ENCODE results near the gene ARHGAP31. TPM values are rescaled to one million over a fixed set of nuclear protein-coding genes. Genes with fewer than 3 reads are reported as not detected.

Gene ARHGAP31
- total RNA-seq, 2 donors from 2014 or later = 5.7 to 7.9 TPM

DNA sequence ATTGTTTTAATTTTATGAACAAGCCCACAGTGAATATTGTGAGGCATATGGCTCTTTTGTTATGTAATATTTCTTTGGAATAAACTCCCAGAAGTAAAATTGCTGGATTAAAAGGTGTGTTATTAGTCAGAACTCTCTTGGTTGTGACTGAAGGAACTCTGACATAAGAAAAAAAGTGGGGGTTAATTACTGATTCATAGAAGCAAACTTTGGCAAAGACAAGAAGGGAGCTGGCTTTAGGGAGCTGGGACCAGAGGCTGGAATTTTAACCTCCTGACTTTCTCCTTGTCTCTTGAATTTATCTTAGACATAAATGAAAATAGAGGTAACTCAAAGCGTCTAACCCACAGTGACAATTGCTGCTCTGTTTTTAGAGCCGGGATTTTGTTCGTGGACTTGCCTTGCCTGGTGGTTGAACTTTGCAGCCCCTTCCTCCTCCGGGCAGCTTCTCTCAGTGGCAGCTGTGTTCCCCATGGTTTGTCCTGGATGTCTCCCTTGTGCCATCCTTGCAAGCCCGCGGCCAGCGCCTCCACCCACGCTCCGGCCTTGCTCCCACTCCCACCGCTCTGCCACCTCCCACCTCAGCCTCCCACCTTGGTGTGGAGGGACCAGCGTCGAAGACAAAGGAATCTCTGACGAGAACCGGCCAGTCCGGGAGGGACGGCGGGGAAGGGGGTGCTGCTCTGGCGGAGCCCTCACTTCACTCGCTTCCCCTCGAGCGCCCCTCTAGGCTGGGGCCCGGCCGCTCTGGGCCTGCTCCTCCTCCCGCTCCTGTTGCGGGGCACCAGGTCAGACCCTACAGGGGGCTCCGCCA lies 28.0 kb downstream of the ARHGAP31 start:
- Histone ChIP-seq H3K27ac (peak overlapping the region; percentile 86 to 97 (median 90)), H3K4me3 (peak overlapping the region; percentile 20 to 73), H3K27me3 (no peaks in the 10 kb centered on the region), H3K9me3 (no peaks in the 10 kb centered on the region), H3K4me1 (peaks cover 17% of the 10 kb centered on the region), H3K36me3 (replicated peaks in 1 of 2; ENCODE audit: insufficient read depth in 1 of 2, low read depth in 2 of 2) (no peaks in the 10 kb centered on the region)
- DNase-seq = no peak
- WGBS, 2 donors = 0 to 2% methylated on average over 10 to 26 of the region's 26 CpGs
- intact Hi-C loops (cut with DNase I) = no loop called here
- TF ChIP-seq, protein P1, sequence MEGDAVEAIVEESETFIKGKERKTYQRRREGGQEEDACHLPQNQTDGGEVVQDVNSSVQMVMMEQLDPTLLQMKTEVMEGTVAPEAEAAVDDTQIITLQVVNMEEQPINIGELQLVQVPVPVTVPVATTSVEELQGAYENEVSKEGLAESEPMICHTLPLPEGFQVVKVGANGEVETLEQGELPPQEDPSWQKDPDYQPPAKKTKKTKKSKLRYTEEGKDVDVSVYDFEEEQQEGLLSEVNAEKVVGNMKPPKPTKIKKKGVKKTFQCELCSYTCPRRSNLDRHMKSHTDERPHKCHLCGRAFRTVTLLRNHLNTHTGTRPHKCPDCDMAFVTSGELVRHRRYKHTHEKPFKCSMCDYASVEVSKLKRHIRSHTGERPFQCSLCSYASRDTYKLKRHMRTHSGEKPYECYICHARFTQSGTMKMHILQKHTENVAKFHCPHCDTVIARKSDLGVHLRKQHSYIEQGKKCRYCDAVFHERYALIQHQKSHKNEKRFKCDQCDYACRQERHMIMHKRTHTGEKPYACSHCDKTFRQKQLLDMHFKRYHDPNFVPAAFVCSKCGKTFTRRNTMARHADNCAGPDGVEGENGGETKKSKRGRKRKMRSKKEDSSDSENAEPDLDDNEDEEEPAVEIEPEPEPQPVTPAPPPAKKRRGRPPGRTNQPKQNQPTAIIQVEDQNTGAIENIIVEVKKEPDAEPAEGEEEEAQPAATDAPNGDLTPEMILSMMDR (IDR thresholded peaks at IDR 0.05) = peak in 1 of 7 experiments; percentile 3
- TF ChIP-seq POLR2A (IDR thresholded peaks at IDR 0.05) = no peak
- ATAC-seq = peak; percentile 61

DNA sequence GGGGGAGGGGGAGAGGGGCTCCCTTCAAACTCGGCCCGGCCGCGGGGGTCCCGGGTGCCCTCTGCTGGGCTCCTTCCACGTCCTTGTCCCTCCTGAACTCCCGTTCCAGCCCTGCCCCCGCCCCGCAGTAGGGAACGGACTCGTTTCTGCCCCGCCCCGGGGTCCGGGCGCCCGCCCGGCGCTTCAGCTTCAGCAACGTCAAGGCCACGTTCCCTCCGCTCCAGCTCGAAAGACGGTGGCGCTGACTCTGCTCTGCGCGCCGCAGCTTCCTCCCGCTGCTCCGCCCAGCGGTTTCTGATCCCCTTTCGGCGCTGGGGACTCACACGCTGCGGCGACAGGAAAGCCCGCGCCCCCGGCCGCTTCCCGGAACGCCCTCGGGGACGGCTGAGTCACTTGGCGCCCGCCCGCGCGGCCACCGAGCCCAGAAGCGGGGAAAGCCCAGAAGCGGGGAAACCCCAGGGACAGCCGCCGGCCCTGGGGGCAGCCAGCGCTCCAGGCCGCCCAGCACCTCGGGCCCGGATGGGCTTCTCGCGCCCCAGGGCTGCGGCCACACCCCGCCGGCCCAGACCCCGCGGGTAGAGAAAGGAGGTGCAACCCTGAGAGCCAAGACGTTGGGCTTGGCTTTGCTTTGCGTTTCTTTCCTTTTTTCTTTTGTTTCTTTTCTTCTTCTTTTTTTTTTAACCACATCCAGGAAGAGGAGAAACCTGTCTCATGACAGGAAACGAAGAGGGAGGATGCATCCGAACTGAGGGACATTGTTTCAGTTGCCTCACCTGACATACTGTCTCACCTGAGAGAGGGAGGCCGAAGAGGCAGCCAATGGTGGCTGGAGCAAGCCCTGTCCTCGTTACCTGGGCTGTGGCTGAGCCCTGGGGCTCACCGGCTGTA lies 28.9 kb downstream of the ARHGAP31 start:
- peak overlapping the region; percentile 20 to 73 for H3K4me3 ChIP-seq
- H3K9me3 ChIP-seq = no peaks in the 10 kb centered on the region
- TF ChIP-seq, protein P1 (IDR thresholded peaks at IDR 0.05) = peak in 1 of 7 experiments; percentile 0
- peak; percentile 76 to 91 (median 89) for TF ChIP-seq POLR2A (IDR thresholded peaks at IDR 0.05)
- H3K4me1 ChIP-seq = peaks cover 17% of the 10 kb centered on the region
- DNase-seq (peak; percentile 80 to 88 (median 82)), ATAC-seq (peak; percentile 84)
- H3K36me3 ChIP-seq (replicated peaks in 1 of 2; ENCODE audit: insufficient read depth in 1 of 2, low read depth in 2 of 2) = no peaks in the 10 kb centered on the region
- H3K27me3 ChIP-seq = no peaks in the 10 kb centered on the region
- H3K27ac ChIP-seq = peak overlapping the region; percentile 86 to 97 (median 90)
- intact Hi-C loops (cut with DNase I) = no loop called here
- 1 to 5% methylated on average over 18 to 70 of the region's 71 CpGs for WGBS, 2 donors

DNA sequence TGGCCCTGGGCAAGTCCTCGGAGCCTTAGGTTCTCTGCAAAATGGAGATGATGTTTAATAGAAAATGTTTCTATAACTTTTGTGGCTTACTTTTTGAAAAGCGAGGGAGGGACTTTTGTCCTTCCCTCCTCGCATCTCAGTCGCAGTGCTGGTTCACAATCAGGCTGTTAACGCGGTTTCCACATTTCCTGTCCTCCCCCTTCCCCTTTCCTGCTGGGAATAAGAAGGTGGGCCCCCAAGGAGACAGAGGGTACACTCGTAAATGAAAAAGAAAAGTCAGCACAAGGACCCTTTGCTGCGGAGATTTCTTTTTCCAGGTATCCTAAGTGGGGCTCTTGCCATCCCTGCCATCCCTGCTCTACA lies 29.5 kb downstream of the ARHGAP31 start:
- H3K27ac ChIP-seq = peak overlapping the region in 3 of 4 donors; percentile 89 to 97 (median 92)
- H3K4me3 ChIP-seq = peak overlapping the region in 1 of 2 donors; percentile 73
- ATAC-seq = no peak
- H3K27me3 ChIP-seq = no peaks in the 10 kb centered on the region
- H3K36me3 ChIP-seq (replicated peaks in 1 of 2; ENCODE audit: insufficient read depth in 1 of 2, low read depth in 2 of 2) = no peaks in the 10 kb centered on the region
- peaks cover 17% of the 10 kb centered on the region for H3K4me1 ChIP-seq
- no peaks in the 10 kb centered on the region for H3K9me3 ChIP-seq
- intact Hi-C loops (cut with DNase I) = no loop called here
- no peak for DNase-seq
- TF ChIP-seq, protein P1 (IDR thresholded peaks at IDR 0.05) = no peak
- no peak for TF ChIP-seq POLR2A (IDR thresholded peaks at IDR 0.05)
- 65 to 76% methylated on average over 8 of the region's 8 CpGs for WGBS, 2 donors

DNA sequence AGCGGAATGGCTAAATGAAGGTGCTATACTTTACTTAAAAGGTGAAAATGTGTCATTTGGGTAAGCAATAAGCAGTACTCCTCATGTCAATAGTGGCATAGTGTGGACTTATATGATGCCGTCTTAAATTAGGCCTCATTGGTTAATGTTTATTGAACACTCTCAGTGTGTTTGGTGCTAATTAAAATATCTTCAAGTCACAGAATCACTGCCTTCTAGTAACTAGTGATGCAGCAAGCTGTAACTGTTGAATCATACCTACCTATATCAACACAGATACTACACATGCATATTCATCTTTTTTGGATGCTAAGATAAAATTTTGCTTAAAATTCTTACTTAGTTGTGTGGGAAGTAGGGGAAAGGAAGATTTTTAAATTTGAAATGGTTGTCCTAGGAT lies 30.7 kb downstream of the ARHGAP31 start:
- peaks cover 17% of the 10 kb centered on the region for H3K4me1 ChIP-seq
- H3K36me3 ChIP-seq (replicated peaks in 1 of 2; ENCODE audit: insufficient read depth in 1 of 2, low read depth in 2 of 2) = no peaks in the 10 kb centered on the region
- no peak overlapping the region for H3K4me3 ChIP-seq
- ATAC-seq (no peak), DNase-seq (no peak)
- H3K9me3 ChIP-seq = no peaks in the 10 kb centered on the region
- intact Hi-C loops (cut with DNase I) = no loop called here
- H3K27ac ChIP-seq = no peak overlapping the region
- WGBS, 2 donors = 63 to 78% methylated on average over 2 of the region's 2 CpGs
- TF ChIP-seq, protein P1 (IDR thresholded peaks at IDR 0.05) = no peak
- no peak for TF ChIP-seq POLR2A (IDR thresholded peaks at IDR 0.05)
- H3K27me3 ChIP-seq = no peaks in the 10 kb centered on the region
